Occipital lobe (tissue), 2 donors: ENCODE results near the gene ADARB2. TPM values are rescaled to one million over a fixed set of nuclear protein-coding genes. Genes with fewer than 3 reads are reported as not detected.
"Not testable (repeated sequence)": the region's sequence is repeated elsewhere in the genome, so short reads cannot be mapped to it uniquely, and the experiment has no call there.

Source experiments
- DNase-seq: peaks from one replicate; lab custom pipeline; 2025; lab: John Stamatoyannopoulos, UW
- total RNA-seq: library from RNA; depleted of rRNA; stranded (reverse); fragments of >200 nt; gene quantifications from one replicate; pipeline ENCODE4 v1.2.3, GENCODE V29; 2014

Gene ADARB2
- total RNA-seq, 1 donor from 2014 or later, result 4.8 TPM

GRCh38 chr10:1399431-1400100, 337.8 kb downstream of the ADARB2 start:
- DNase-seq, result no peak

- DNase-seq, result no peak
Measured at GRCh38 chr10:1398626-1399410, 338.5 kb downstream of the ADARB2 start.

- not testable (repeated sequence) for DNase-seq
Measured at GRCh38 chr10:1398116-1398515, 339.2 kb downstream of the ADARB2 start.

GRCh38 chr10:1396297-1396635, 341.1 kb downstream of the ADARB2 start:
- no peak for DNase-seq

- no peak for DNase-seq
Measured at GRCh38 chr10:1395481-1396296, 341.6 kb downstream of the ADARB2 start.

GRCh38 chr10:1395025-1395480, 342.3 kb downstream of the ADARB2 start:
- DNase-seq, result no peak

- DNase-seq, result no peak
Measured at GRCh38 chr10:1394155-1394912, 343.0 kb downstream of the ADARB2 start.

- no peak for DNase-seq
Measured at GRCh38 chr10:1393481-1393880, 343.8 kb downstream of the ADARB2 start.

- DNase-seq, result no peak
Measured at GRCh38 chr10:1392127-1392526, 345.2 kb downstream of the ADARB2 start.

- DNase-seq, result no peak
Measured at GRCh38 chr10:1390200-1390599, 347.1 kb downstream of the ADARB2 start.

- DNase-seq, result no peak
Measured at GRCh38 chr10:1384026-1384425, 353.3 kb downstream of the ADARB2 start.

- DNase-seq, result no peak
Measured at GRCh38 chr10:1382711-1383110, 354.6 kb downstream of the ADARB2 start.

- no peak for DNase-seq
Measured at GRCh38 chr10:1381339-1381738, 356.0 kb downstream of the ADARB2 start.

- no peak for DNase-seq
Measured at GRCh38 chr10:1380088-1380671, 357.1 kb downstream of the ADARB2 start.

- DNase-seq, result no peak
Measured at GRCh38 chr10:1379601-1380000, 357.7 kb downstream of the ADARB2 start.

GRCh38 chr10:1378473-1378872, 358.9 kb downstream of the ADARB2 start:
- DNase-seq, result no peak

GRCh38 chr10:1377740-1378397, 359.5 kb downstream of the ADARB2 start:
- DNase-seq, result no peak

GRCh38 chr10:1377231-1377630, 360.1 kb downstream of the ADARB2 start:
- DNase-seq, result no peak

GRCh38 chr10:1376384-1376945, 360.9 kb downstream of the ADARB2 start:
- DNase-seq, result no peak
